HG03045 (cell line): ENCODE results near the gene DIAPH1.

ENCODE experiments used
- ATAC-seq: cut with Tn5 transposase; IDR thresholded peaks from one replicate; pipeline ENCODE4 v1.9.1; 2021; ENCODE audit warnings: mild to moderate bottlenecking, moderate library complexity; ENCODE audit not compliant: unreplicated experiment

The DIAPH1 gene

GRCh38 chr5:141565826-141566570 lies 52.8 kb downstream of the DIAPH1 start:
- no peak for ATAC-seq

- peak; percentile 93 for ATAC-seq
Measured at GRCh38 chr5:141564216-141564692, 54.5 kb downstream of the DIAPH1 start.

DNA sequence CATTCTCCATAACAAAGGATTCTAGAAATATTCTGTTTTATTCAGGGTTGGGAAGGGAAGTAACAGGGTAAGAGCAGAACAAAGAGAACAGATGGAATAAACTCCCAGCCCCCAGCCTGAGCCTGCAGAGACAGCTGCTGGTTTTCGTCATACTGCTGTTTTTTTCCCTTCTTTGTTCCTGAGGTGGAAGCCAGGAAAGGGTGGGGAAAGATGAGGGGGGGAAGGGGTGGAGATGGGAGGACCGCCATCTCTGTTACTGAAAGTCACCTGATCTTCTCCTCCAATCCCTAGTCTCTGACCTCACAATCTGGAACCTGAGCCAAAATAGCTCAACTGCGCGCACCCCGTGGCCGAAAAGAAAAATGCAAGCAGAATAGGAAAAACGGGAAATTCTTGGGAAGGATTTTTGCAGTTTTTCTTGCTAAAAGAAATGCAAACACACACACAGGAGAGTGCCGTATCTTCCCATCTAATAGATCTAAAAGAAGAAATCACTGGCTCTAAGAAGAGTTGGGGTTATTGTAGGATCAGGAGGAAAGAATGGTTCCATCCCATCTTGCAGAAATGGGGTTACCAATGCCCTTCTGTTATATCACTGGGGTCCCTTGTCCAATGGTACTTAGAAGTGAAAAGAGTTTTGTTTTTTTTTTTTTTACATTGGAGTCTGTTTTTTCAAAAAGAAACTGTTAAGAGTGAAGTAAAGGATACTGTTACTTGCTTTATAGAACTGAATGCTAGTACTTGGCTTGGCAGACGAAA lies 57.9 kb downstream of the DIAPH1 start:
- no peak for ATAC-seq

DNA sequence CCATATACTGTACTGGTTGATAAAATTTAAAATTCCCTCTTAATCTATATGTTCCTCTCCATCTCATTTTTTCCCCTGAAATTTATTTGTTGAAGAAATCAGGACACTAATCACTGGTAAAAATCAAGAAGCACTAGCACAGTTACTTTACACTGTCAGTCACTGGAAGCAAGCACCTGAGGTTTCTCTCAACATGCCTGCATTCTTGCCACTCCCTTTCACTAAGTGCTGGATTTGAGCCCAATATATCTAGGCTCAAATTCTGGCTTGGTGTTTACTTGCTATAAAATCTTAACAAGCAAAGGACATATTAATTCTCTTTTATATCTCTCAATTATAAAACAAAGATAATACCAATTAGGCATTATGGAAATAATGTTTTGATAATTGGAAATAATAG lies 58.6 kb downstream of the DIAPH1 start:
- no peak for ATAC-seq

DNA sequence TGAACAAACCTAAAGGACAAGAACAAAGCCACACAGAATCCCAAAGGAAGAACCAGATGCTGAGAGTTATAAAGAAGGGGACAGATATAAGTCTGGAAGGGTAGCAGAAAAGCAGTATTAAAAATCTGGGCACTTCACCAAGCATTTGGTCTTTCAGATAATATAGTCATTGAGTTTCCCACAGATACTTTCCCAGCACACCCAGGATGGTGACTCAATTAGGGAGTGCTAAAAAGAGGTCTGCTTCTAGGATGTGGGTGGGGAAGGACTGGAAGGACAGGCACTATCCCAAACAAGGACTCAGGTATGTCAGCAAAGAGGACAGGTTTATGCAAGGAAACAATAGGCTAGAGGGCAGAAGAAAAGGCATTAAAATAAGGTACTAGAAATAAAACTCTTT lies 59.3 kb downstream of the DIAPH1 start:
- ATAC-seq, result no peak

GRCh38 chr5:141558150-141558549 lies 60.6 kb downstream of the DIAPH1 start:
- no peak for ATAC-seq

GRCh38 chr5:141557681-141558136 lies 61.1 kb downstream of the DIAPH1 start:
- peak; percentile 51 for ATAC-seq

DNA sequence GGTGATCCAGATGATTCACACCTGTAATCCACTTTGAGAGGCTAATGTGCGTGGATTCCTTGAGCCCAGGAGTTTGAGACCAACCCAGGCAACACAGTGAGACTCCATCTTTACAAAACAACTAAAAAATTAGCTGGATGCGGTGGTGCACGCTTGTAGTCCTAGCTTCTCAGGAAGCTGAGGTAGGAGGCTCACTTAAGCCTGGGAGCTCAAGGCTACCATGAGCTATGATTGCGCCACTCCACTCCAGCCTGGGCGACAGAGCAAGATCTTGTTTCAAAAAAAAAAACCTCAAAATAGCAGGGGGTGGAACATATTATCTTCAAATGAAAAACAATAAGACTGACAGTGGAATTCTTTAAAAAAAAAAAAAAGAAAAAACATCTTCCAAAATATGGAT lies 70.9 kb downstream of the DIAPH1 start:
- ATAC-seq, result no peak

DNA sequence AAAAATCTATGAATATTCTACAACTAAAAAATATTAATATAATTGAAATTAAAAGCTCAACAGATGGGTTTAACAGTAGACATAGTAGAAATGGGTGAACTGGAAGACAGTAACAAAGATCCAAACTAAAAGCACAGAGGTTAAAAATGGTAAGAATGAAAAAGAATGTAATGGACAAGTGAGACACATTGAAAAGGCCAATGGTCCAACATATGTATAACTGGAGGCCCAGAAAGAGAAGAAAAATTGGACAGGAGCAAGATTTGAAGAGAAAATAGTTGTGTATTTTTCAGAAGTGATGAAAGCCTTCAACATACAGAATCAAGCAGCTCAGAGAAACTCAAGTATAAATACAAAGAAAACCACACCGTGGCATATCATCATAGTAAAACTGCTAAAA lies 71.3 kb downstream of the DIAPH1 start:
- ATAC-seq, result no peak

- ATAC-seq, result no peak
Measured at GRCh38 chr5:141543053-141543452, 75.7 kb downstream of the DIAPH1 start.

DNA sequence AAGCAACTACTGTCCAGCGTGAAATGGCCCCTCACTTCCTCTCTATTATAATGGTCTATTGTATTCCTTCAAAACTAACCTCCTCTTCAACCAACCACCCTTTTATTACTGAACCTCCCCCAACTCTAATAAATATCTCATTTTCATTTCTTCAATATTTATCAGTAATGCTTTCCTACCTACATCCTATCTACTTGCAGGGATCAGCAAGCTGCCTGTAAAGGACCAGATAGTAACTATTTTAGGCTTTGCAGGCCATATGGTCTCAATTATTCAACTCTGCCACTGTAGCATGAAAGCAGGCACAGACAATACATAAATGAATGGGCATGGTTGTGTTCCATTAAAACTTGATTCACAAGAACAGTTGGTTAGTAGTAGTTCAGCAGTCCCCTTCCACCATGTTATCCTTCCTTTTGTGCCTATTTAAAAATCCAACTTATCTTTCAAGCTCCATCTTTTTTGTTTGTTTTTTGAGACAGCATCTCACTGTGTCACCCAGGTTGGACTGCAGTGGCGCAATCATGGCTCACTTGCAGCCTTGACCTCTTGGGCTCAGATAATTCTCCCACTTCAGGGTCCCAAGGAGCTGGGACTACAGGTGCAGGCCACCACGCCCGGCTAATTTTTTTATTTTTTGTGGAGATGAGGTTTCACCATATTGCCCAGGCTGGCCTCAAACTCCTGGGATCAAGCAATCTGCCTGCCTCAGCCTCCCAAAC lies 84.1 kb downstream of the DIAPH1 start:
- no peak for ATAC-seq

DNA sequence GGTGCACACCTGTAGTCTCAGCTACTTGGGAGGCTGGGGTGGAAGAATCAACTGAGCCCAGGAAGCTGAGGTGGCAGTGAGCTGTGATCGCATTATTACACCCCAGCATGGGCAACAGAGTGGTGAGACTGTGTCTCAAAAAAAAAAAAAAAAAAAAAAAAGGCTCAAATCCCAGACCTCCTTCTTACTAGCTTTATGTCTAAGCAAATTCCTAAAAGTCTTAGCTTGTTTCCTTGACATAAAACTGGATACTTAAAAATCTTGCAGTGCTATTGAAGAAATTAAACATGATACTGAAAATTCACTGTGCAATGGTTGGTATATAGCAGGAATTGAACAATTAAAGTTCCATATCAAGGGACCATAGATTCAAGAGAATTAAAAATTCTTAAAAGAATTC lies 84.9 kb downstream of the DIAPH1 start:
- ATAC-seq, result no peak

DNA sequence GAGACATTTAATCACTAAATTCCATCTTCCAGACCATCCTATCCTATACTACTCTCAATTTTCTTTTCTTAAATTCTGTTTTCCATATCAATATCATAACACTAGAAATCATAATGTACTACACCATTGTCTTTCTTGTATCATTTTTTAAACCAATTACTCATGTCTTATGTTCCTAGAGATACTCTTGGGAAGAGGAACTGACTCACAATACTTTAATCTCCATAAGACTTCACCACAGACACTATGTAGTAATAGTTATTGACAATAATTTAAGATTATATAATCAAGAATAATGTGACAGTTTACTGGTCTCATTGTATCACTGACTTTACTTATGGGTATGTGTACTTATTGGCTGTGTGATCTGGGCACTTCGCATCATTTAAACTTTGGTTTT lies 86.1 kb downstream of the DIAPH1 start:
- no peak for ATAC-seq

DNA sequence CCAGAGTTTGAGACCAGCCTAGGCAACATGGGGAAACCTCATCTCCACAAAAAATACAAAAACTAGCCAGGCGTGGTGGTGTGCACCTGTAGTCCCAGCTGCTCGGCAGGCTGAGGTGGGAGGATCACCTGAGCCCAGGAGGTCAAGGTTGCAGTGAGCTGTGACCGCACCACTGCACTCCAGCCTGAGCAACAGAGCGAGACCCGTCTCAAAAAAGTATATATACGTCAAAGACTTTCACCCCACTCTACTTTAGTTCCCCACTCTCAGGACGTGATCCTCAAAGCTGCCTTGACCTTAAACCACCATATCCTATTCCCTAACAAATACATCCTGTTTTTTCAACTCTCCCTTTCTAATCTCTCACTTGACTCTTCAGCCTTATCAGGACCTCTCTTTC lies 88.9 kb downstream of the DIAPH1 start:
- no peak for ATAC-seq

DNA sequence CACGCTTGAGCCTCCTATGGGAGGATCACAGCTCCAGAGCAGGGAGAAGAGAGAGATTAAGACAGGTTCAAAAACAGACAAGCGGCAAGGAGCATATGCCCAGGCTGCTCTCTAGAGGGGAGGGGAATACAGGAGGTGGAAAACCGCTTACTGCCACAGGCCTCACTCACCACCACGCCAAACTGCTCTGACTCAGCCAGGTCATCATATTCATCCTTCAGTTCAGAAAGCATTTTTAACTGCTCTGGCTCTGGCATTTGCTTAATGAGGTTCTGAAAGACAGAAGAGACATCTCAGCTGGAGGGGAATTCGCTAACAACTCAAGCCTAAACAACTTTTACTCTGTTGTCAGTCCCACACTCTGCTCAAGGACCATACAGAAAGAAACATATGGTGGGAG lies 89.8 kb downstream of the DIAPH1 start:
- peak; percentile 58 for ATAC-seq

DNA sequence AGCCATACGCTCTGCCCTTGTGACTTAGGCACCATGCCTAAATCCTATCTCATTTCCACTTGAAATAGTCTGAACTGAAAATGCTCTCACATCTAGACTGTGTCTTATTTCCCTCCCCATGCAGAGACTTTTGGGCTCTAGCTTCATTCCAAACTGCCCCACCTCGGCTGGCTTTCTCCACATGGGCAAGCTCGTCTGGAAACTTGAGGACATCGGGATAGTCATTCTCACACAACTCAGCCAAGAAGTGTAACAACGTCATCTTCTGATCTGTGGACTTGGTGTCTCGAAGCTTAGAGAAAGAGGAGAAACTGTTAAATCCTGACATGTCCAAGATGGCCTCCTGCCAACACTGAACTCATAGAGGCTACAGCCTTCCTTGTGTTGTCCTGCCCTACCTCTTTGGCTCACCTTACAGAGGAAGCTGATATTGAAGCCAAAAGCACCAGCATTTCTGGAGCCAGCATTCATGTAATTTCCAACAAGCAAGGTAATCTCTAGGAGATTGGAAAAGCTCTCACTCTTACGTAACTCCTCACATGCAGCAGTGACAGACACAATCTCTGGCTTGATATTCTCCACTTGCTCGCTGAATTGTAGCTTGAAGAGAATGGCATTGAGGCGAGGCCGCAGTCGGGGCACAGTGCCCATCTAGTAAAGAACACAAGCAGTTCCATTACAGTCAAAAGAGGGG lies 90.4 kb downstream of the DIAPH1 start:
- no peak for ATAC-seq

GRCh38 chr5:141527426-141527825 lies 91.4 kb downstream of the DIAPH1 start:
- ATAC-seq, result no peak

DNA sequence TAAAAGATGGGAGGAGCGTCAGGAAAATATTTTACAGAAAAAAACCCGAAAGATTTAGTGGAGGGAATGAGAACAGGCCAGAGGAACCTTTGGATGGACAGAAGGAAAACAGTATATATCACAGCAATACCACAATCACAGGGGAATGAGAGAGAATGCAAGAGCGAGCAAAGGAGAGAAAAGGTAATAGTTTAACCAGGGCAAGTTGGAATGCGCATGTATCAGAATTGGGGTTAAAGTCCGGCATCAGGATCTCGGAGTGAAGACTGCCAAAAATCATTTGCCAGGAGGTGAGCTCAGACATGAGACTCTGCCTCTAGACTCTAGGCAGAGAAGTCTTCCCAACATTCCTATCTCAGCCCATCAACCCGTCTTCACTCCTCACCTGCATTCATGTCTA lies 93.1 kb downstream of the DIAPH1 start:
- no peak for ATAC-seq

- ATAC-seq, result peak; percentile 71
Measured at GRCh38 chr5:141524604-141525597, 93.9 kb downstream of the DIAPH1 start.

GRCh38 chr5:141523991-141524390 lies 94.8 kb downstream of the DIAPH1 start:
- no peak for ATAC-seq
